GM18502 (cell line): ENCODE data around the gene APOL3.
"Not testable (repeated sequence)": the region's sequence is repeated elsewhere in the genome, so short reads cannot be mapped to it uniquely, and the experiment has no call there.

Experiments used
- ATAC-seq: cut with Tn5 transposase; IDR thresholded peaks from one replicate; pipeline ENCODE4 v1.9.1; 2021; ENCODE audit warnings: mild to moderate bottlenecking; ENCODE audit not compliant: unreplicated experiment, poor library complexity

Gene APOL3

GRCh38 chr22:36193577-36193976 lies 33.0 kb upstream of the APOL3 start:
- ATAC-seq = no peak

DNA sequence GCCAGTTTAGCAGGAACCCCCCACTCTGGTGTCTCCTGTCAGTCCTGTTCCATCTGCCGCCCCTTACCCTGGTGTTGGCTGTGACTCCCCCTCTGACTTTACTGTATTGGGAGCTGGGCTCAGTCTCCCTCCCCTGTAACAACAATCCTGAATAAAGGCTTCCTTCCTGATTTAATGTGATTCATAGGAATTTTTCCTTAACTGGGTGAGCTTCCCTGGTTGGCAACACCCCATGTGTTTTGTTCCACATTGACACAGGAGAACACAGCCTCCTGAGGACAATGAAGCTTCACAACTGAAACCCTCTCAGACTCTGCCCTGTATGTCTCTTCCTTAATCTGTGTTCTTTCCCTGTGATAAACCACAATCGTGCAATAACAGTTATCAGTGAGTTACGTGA lies 32.6 kb upstream of the APOL3 start:
- ATAC-seq = no peak

DNA sequence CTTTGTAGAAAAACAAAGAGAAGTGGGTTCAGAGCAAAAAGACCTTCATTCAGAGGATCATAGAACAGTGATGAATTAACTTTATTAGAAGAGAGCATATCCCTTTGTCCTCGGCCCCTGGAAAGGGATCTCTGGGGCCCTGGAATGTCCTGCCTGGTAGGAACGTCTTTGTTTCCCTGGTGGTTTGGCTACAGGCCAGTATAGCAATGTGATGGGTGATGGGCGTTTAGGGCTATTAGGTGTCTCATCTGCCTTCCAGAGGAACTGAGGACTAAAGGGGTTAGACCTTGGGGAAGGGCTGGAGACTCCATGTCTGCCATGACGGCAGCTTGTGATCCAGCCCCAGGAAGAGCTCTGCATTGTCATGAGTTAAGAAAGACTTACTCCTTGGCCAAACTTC lies 32.0 kb upstream of the APOL3 start:
- no peak for ATAC-seq

GRCh38 chr22:36191106-36191836 lies 30.7 kb upstream of the APOL3 start:
- ATAC-seq = no peak

DNA sequence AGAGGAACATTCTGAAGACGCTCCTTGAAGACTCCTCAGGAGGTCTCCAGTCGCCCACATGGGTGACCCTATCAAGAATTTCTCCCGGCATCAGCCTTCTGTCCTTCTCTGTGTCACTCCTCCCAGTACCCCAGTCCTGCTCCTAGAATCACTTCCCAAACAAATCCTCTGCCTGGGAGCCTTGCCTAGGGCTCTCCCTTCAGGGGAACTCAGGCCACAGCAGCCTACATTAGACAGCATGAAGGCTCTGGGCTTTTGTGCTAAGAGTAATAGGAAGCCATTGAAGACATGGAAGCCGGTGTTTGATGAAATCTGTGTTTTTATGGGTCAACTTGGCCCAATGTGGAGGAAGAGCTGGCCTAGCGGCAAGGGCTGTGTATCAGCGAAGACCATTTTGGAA lies 27.3 kb upstream of the APOL3 start:
- not testable (repeated sequence) for ATAC-seq

DNA sequence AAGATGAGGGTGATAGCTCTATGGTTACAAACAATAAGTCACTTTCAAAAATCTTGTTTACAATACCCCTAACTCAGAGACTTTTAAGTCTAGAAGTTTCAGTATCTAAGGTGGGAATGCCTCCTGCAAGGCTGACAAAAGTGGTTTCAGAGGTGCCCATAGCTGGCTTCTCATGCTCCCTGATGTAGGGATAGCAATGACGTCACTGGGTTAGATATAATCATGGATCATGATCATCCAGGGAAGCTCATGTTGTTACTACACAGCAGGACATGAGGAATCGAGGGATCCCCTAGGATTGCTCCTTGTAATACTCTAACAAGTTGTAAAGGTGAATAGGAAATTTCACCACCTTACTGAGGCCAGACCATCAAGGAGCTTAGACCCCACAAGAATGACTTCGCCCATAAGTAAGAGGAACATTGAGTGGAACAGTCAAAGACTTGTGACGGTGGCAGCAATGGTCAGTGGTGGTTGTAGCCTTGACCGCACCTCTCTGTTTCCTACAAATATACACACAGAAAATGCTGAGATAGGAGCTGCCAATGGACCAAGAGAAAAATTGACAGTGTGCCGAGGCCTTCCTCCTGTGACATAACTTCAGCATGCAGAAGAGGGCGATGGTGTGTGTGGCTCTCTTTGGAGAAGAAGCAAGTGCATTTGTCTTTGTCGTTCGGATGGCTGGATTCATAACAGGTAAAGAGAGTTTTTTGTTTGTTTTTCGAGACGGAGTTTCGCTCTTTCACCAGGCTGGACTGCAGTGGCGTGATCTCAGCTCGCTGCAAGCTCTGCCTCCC lies 25.5 kb upstream of the APOL3 start:
- no peak for ATAC-seq

GRCh38 chr22:36184433-36185025 lies 24.0 kb upstream of the APOL3 start:
- ATAC-seq = no peak

- no peak for ATAC-seq
Measured at GRCh38 chr22:36183446-36183845, 22.9 kb upstream of the APOL3 start.

DNA sequence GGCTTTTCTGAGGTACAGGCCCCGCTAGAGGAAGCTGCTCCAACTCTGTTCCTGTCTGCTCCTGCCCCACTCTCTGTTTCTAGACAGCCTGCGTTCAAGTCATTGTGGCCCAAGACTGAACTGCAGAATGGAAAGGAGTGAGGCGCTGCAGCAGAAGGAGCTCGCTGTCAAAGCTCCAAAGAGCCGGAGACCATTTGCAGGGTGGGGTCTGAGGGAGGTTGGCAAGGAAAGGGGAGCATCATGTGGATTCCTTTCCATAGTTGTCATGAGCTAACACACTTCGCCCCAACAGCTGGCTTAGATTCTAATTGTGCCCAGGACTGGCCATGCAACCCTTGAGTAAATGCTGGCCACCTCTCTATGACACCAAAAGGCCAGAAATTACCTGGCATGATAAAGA lies 22.3 kb upstream of the APOL3 start:
- ATAC-seq = no peak

GRCh38 chr22:36182056-36182455 lies 21.5 kb upstream of the APOL3 start:
- no peak for ATAC-seq

DNA sequence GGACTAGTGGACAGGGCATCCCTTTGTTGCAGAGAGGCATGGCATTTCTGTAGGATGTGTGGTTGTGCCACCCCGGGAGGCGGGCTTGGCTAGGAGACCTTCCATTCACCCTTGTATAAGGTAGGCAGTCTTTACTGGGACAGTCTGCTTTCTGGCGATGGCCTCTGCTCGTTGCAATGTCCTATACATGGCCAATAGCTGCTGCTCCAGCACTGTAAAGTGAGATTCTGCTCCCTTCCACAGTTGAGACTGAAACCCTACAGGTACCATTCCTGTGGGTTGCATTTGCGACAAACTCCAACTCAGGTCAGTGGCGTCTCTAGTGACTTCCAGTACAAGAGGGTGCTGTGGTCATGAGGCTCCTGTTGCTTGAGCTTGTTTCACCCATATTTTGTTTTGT lies 20.4 kb upstream of the APOL3 start:
- no peak for ATAC-seq

DNA sequence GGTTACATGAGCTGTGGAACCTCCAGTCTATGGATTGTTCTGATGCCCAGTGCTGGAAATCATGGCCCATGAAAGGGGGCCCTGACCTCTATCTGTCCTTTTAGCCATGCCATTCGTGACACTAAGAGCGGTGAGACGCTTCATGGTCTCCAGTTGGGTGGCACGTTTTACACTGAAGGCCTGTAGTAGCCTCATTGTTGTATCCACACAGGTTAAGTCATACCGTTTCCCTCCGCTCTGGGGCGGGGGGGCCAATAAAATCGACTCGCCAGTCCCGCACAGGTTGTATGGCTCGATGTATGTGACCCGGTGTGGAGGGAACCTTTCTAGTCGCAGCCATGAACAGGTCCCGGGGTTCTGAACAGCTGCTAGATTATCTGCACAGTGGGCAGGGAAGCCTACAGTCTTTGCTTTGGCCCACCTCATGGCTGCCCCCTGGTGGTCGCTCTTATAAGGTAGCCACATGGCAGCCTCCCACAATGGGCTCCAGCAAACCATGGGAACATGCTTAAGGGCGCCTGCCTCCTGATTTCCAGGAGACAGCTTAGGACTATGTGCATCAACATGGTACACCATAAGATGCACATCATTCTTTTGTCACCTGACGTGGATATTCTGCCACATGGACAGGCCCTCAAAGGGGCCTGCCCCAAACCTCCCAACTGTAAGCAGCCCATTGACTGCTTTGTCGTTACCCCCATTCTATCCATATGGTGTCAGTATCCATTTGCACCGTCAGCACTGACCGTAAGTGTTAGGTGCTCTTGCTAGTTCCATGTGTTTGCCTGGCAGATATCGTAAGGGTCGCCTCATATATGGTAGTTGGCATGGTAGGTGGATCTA lies 19.7 kb upstream of the APOL3 start:
- no peak for ATAC-seq

DNA sequence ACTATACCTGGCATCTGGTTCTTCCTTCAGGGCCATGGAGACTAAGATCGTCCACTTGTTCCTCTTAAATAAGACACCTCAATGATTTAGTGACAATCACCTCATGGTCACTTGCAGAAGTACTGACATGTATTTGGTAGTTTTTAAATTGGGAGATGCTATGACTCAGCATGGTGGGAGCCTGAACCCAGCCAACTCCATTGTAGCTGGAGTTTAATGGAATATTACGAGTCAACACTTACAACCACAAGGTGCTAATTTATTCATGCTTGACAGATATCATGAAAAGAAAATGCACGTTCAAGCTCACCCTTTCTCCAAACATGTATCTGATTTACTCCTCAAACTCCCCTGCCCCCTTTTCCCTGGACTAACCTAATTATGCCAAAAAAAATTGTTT lies 16.6 kb upstream of the APOL3 start:
- ATAC-seq = no peak

- no peak for ATAC-seq
Measured at GRCh38 chr22:36175892-36176291, 15.3 kb upstream of the APOL3 start.

DNA sequence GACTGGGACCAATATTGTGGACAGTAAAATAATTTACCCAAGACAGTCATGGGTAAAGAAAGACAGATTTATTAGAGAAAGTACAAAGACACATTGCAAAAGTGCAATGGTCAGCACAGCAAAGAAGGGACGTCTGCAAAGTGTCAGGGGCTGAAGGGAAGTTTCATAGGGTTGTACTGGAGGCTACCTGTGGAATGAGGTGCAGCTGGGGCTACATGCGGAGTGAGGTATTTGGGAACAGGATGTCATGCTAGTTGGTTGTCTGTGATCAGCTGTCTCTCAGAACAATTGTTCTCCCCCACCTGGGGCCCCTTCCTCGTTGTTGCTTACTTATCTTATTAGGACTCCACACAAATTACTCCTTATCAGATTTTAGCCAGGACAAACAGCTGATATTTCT lies 11.4 kb upstream of the APOL3 start:
- ATAC-seq = no peak

DNA sequence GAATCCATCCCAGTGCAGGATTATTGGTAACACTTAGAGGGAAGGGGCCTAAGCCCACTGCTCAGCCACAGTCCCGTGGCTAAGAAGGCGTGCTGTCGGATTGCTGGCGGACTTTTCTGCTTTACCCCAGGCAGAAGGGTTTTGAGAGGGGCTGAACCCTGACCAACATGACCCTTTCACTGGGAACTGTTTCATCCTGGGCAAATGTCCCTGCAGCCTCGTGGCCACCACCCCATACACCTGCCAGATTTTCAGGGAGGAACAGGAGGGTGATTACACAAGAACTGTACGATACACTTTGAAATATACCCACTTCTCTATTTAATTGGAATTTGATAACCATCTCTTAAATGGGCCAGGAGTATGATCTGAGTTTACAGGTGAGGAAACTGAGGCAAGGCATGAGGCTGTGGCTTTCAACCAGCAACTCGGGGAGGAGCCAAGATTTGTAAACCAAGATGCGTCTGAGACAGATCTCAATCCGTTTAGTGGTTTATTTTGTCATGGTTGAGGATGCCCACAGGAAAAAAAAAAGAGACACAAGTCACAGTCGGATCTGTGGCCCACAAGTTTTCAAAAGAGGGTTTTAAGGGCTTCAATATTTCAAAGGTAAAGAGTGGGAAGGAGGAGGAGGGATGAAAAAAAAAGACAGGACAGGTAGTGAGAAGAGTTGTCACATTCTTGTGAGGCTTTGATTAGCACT lies 6.1 kb upstream of the APOL3 start:
- no peak for ATAC-seq

- no peak for ATAC-seq
Measured at GRCh38 chr22:36166086-36166485, 5.5 kb upstream of the APOL3 start.

- ATAC-seq = no peak
Measured at GRCh38 chr22:36165141-36165540, 4.6 kb upstream of the APOL3 start.

DNA sequence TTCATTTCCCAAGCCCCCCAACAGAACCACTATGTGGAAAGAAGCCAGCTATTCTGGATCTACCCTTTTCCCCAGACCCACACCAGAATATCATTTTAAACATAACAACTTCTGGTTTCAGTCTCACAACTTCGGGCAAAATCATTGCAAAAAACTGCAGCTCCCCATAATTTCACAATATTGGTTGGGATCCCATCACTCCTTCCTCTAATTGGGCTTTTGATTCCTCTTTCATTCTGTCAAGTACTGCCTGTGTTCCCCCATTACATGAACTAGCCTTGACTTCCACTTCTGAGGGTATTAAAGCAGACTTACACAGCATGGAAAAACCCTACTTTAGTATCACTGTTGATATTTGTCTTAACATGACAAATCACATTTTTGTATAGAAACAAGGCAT lies 4.1 kb upstream of the APOL3 start:
- ATAC-seq = no peak

DNA sequence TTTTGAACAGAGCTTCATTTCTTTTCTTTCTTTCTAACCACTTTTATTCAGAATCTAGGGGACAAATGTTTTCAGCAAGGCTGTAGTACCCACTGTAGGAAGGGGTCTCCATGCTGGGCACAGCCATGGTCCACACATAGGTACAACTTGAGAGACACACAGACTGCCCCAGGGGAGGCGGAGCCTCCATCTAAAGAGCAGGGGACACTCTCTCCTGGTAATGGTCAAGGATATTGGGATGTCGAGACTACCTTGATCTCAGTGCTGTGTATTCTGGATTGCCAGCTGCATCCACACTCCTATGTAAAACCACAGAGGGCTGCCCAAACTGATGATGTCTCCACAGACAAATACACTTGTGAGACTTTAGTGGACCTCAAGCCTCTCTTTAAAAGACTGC lies 2.9 kb upstream of the APOL3 start:
- ATAC-seq = no peak
